GM23248 (cell line): ENCODE measurements around the gene NELFB.

Source experiments
- EZH2 ChIP-seq: fragments of 200-600 bp; sonication (generic); IDR thresholded peaks from 2 replicates; pipeline ENCODE4 v1.6.1; 2018; ENCODE audit warnings: antibody characterized with exemption, mild to moderate bottlenecking; ENCODE audit not compliant: insufficient read depth, poor library complexity, severe bottlenecking
- EZH2phosphoT487 ChIP-seq: fragments of 200-600 bp; sonication (generic); IDR thresholded peaks from 2 replicates; pipeline ENCODE4 v1.6.1; 2018; ENCODE audit warnings: antibody characterized with exemption, moderate library complexity, mild to moderate bottlenecking, low read depth; ENCODE audit not compliant: insufficient read depth

GRCh38 chr9:137244486-137245449 lies 10.4 kb upstream of the NELFB start:
- TF ChIP-seq EZH2phosphoT487 (no peak), EZH2 (no peak)
